HG03159 (cell line): ENCODE results near the gene MTPN.
A peak's percentile ranks its signal among the peaks of the same experiment; 100 is the strongest.

Experiments used
- ATAC-seq: cut with Tn5 transposase; IDR thresholded peaks from one replicate; pipeline ENCODE4 v1.9.1; 2021; ENCODE audit warnings: mild to moderate bottlenecking, moderate library complexity; ENCODE audit not compliant: unreplicated experiment

The MTPN gene

DNA sequence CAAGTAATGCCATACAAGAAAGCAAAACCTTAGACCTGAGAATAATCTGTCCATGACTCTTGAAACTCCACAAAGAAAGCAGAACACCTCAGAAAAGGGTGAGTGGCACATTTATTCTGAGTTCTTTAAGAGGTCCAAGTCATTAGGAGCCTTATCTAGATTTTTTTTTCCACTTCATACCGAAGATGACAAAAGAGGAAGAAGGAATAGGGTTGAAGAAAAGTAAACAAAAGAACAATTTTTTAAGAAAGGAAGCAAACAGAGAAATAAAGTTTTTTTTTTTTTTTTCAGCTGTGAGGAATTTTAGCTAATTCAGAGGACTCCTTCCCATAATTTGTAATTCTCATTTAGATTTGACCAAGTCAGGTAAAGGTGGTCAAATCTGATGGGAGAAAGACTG, 13.1 kb upstream of the MTPN start:
- no peak for ATAC-seq

DNA sequence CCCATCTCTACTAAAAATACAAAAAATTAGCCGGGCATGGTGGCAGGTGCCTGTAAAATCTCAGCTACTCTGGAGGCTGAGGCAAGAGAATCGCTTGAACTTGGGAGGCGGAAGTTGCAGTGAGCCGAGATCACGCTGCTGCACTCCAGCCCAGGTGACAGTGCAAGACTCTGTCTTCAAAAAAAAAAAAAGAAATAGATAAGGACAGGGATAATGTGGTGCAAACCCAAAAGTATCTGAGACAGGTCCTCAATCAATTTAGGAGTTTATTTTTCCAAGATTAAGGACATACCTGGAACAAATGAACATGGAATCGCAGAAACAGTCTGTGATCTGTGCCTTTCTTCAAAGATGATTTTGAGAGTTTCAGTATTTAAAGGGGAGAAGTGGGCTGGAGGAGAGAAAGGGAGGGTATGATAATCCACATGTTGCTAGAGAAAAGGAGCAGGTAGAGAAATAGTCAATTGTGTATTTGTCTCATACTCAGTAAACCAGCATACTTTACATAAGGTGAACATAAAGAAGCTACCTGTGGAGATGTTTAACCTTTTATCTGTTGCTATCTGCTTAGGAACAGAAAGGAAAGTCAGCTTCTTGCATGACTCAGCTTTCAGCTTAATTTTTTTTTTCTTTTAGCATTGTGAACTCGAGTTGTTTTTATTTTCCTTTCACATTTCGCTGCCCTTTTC, 4.9 kb upstream of the MTPN start:
- ATAC-seq: no peak

DNA sequence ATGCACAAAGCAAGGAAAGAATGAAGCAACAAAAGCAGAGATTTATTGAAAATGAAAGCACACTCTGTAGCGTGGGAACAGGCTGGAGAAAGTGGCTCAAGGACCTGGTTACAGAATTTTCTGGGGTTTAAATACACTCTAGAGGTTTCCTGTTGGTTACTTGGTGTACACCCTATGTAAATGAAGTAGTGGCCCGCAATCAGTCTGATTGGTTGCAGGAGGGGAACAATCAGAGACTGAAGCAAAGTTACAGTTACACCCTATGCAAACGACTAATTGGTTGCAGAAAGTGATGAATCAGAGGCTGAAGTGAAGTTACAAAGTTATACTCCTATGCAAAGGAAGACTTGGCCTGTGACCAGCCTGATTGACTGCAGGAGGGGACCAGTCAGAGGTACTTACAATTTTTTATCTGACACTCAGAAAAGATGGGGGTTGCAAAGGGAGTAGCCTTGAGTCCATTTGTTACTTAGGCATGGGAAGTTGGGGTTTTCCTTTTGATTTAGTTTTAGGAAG, 3.6 kb upstream of the MTPN start:
- ATAC-seq: peak; percentile 66

DNA sequence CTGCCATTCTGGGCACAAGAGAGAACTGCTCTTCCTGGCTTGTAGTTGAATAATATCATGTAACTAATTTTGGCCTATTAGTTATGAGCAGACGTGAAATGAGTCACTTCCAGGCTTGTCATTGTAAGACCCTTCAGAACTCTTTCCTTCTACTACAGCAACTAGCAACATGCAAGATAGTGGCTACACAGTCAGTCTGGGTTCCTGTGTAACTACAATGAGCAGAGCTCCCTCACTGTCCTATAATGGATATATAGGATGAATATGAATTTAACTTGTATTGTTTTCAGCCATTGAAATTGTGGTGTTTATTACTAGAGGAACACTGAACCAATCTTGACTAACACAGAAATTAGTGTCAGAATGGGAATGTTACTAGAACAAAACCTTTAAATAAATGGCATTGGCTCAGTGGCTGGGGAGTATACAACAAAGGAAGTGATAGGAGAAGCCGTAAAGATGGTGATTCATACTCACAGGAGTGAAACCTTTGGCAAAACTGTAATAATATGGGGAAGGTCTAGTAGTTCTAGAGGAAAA, 2.9 kb upstream of the MTPN start:
- no peak for ATAC-seq

DNA sequence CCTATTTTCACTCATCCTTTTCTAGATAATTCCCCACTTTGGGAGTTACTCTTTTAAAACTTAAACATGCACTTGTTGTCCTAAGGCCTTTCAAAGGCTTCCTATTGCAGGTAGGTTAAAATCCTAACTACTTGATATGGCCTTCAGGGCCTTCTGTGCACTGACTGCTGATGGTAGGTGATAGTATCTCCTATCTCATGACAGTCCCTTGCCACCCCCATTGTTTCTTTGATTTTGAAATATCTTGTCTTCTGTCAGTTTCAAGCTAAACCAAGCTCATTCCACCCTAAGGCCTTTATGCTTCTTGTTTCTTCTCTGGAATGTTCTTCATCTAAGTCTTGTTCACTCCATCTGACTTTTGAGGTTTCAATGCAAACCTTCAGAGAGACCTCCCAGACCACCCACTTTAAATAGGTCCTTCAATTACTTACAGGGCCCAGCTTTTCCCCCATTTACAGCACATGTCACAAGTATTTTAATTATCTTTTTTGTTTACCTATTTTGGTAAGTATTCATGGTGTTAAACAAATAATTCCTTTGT, 2.4 kb upstream of the MTPN start:
- no peak for ATAC-seq

DNA sequence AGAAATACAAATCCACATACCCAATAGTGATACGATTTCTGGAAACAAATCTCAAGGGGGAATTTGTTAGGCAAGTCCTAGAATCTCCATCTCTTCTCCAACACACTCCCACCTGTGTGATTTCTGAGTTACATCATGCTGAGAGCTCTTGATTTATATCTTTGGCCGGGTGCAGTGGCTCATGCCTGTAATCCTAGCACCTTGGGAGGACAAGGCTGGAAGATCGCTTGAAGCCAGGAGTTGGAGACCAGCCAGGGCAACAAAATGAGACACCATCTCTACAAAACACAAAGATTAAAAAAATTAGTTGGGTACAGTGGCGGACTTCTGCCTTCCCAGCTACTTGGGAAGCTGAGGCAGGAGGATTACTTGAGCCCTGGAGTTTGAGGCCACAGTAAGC, 1.5 kb upstream of the MTPN start:
- ATAC-seq: no peak

DNA sequence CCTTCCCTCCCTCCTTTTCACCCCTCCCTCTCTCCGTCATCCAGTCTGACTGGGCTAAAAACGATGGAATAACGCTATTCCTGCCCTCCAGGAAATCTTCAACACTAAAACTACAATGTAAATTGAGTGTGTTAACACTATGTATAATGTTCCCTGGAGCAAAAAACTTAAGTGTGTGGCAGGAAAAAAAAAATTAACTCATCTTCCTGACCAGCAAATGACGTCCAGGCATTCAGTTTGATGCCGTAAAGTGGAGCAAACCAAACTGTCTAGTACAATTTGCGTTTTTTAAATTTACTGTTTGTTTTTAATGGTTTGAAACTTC, 545 bp upstream of the MTPN start:
- no peak for ATAC-seq

DNA sequence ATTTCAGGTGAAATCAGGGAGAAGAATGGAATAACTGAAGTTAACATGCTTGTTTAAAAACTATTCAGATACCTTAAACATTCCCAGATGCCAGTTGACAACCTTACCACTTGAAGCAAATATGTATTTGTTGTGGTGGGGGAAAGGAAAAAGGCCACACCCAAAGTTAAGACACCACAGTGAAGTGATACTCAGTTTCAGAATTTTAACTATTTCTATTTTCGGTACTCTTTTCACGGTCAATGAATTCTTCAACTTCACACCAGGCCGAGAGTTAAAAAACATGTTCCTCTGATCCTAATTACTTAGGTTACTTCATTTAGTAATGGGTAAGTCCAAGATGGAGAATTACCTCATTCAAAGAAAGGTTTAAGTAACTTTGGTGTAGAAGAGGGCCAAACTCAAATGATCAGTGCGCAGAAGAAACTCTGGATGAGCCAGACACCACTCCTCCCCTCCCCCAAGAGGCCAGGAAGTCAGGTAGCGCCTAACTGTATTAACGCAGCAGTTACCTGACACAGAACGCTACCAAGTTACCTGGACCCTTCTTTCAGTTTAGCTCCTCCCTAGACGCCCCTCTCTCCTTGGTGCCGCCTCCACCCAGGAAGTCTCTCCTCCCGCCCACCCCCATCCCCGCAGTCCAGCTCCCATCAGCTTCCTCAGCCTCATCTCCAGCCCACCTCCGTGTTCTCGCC, 700 bp downstream of the MTPN start:
- peak; percentile 17 for ATAC-seq

DNA sequence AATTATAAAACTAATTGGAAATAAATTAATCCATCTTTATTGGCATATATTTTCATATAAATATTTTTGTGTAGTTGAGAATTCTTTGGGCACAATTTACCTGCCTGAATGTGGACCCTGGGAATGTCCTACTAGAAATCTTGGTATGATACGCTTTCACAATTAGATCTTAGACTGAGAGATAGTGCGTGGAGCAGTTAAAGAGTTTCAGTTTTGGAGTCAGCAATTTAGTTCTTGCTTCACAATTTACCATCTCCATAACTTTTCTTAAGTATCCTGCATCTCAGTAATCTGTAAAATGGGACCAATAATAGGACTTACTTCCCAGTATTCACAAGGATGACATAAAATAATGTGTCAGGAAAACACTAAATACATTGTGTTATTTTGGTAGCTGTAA, 2.0 kb downstream of the MTPN start:
- ATAC-seq: no peak

DNA sequence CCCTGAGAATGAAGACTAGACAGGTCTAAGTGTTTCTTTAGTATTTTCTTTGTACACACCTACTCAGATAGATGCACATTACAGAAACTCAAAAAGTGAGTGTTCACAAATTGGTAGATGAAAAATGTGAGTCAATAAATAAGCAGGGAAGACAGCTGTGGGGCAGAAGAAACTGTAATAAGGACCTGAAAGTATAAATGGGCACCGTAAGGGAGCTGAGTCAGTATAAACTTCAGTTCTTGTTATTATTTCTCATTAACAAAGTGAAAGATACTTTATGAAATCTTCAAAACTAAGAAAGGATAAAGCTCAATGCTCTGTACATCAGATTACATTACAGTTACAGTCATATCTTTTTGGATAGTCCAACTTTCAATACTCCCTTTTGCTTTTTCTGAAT, 2.5 kb downstream of the MTPN start:
- ATAC-seq: no peak

DNA sequence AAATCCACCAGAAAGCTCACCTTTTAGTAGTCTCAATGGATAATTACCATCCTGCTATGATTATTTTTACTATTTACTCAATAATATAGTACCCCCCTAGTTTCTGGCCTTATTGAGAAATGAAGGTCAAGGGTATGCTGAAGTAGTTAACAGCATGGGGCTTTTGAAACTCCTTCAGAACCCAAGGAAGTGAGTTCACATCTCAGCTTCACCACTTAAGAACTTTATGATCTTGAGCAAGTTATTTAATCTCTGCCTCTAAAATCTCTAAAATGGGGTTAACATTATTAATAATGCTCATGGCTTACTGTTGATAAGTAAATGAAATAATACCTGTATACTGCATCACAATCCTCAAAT, 5.8 kb downstream of the MTPN start:
- peak; percentile 14 for ATAC-seq

DNA sequence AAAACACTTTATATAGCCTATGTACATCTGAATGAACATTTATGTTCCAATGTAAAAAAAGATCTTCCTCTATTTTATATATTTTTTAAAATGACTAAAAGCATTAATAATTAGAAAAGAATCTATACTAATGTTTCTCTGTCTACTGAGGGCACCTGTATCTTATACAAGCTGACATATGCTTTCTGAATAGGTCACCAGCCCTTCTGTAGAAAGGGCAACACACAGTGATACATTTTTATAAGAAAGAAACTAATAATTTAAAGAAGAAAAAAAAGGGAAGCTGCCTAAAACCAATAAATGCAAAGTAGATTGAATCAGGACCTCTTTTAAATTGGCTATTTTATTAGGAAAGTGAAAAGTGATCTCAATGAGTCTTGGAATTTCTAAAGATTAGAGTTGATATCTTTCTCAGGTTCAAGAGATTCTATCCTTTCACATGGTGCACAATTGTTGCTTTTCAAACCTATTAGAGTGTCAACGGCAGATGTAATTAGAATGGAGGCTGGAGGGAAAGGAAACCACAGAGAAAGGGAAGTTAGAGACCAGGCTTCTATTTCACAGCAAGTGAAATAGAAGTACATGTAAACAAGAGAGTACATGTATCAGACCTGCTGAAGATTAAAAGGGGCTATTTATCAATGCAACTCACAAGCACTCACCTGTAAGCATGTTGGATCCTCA, 6.3 kb downstream of the MTPN start:
- ATAC-seq: peak; percentile 81

DNA sequence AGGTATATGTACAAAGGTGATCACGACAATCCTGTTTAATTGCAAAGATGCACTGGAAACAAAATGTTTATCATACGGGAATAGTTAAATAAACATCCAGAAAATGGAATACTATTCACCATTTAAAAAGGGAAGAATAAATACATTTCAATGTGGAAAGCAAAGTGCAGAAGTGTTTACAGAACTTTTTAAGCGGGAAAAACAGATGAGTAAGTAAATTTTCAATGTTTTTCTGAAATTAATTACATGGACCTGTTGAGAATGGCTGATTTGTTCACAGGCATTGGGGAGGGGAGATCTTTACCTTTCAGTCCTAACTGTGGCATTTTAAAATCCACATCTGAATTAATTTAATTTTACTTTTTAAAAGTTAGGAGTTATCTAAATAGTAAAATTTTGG, 7.1 kb downstream of the MTPN start:
- no peak for ATAC-seq

DNA sequence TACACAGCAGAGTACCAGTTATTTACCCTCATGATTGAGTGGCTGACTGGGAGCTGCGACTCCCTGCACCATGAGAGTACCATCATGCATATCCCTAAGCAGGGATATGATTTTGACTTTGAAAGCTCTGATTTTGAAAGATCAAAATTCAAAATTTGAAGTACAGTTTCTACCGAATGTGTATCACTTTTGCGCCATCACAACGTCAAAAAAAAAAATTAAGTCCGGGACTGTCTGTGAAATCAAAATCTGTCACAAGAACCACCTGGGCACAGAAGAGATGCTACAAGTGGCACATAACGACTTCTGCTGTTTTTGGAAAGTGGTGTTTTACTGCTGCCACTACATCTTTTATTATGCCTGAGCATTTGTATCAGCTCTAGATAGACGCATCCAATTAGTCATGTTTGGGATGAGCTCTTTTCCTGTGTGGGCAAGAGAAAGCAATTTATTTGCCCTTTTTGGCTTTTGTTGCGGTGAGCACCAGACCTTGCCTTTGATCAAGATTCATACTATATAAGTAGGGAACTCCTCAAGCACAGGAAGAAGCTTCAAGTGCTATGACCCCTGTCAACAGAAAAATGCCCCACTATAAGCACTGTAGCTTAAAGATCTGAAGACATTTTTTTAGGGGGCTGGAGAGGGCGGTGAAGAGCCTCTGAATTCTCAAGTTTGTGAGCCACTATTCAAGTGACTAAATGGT, 10.7 kb downstream of the MTPN start:
- ATAC-seq: no peak

DNA sequence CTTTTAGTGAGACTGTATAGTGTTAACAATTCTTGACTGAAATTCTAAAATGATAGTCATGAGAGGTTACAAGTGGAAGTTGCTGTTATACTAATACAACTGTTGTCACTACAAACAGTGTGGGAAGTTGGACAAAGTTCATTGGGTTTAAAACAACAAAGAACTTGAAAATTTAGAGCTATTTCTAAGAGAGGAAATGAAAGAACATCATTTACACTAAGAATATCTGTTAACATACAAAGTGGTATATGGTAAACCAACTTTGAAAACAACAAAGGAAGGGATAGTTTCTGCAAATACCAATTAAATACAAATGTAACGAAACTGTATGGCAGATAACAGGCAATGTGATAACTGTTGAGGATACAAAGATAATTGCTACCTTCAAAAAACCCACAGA, 11.6 kb downstream of the MTPN start:
- no peak for ATAC-seq

DNA sequence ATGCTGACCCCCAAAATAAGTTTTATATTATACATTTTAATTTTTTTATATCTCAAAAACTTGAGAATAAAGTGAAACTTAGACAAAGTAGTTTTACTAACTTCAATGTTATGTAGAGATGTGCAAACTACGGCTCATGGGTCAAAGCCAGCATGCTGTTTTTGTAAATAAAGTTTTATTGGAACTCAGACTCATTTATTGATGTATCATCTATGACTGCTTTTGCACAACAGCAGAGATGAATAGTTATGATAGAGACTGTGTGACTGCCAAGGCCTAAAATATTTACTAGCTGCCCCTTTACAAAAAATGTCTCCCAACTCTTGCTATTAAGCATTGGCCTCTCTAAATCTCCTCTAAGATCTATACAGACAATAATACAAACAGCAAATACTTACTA, 12.4 kb downstream of the MTPN start:
- ATAC-seq: no peak

DNA sequence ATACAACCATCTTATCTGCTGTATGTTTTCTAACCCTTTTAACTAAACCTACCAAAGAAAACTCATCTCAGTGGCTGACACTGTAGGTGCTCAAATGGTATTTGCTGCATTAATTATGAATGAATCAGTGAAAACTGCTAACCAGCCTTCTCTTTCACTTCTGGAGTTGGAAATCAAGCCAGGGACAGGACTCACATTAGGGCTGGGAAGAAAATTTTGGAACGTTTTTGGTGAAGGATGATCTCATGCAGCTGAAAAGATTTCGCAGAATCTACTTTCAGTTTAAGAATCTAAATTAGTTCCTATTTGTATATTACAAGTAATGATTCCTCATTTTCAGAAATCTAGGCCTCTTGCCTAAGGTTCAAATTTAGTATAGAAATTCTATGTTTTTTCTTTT, 12.9 kb downstream of the MTPN start:
- ATAC-seq: no peak

DNA sequence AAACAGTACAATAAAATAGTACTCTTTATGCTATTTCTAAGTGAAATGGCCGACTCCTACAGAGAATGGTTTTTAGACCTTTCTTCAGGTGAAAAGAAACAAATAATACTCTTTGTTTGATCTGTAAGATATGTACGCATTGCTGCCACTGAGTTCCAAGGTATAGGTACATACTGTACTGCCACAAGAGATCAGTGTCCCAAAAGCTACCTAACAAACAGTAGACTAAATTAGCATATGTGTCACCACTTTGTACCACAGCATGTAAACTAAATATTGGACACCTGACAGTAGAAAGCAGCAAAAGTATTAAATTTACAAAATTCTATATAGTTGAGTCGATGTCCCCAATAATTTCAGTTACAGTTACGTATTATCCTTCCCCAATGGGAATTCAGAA, 14.4 kb downstream of the MTPN start:
- no peak for ATAC-seq

DNA sequence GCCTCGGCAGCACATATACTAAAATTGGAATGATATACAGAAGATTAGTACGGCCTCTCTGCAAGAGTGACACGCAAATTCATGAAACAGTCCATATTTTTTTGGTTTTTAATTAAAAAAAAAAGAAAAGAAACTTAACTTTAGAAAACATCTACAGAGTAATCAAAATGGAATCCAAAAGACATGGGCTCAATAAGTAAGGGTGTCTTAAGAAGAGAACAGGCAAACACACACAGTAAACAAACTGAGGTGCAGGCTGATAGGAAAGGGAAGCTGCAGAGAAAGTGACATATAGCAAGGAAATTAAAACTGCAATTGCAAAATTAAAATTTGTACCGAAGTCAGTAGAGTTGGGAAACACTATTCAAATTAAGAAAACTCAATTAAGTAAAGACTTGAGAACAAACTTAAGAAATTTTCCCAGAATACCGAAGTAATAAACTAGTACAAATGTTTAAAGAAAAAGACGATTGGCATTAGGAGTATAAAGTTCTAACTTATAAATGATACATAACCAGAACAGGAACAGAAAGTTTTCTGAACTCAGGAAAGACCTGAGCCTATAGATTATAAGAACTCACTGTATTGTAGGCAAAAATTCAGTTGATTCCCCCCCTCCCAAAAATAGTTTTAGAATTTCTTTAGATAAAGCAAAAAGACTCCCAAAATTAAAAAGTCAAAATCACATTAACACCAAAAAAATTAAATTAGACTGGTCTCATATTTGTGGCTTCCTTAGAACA, 16.3 kb downstream of the MTPN start:
- ATAC-seq: no peak

DNA sequence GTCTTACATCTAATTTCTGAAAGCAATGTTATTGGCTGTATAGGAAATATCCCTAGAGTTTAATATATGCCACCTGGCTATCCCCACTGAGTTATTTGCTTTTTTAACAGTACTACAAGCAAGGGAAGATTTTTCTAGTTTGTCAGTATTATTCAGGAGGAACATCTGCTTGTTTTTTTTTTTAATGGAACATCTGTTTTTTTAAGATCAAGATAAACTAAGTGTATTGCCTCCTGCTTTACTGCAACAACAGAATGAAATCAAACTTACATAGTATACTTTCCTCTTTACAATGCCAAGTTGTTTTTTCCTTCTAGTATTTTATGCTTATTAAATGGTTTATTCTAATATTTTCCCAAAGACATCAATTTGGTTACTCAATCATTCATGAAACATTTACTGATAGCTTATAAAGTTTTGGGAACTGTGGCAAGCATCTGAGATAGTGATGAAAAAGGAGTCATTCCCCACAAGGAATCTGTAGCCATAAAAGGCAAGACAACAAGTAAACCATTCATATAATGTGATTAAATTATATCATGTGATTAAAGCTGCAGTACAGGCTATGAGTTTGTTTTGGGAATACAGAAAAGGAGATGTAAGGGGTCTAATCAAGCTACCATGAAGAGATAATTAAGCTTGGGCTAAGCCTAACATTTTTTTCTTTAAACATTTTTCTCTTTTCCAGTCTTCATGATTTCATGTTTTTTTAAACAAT, 17.4 kb downstream of the MTPN start:
- ATAC-seq: no peak
